ENCODE measurements around the gene WASL.
"Not testable (repeated sequence)": the region's sequence is repeated elsewhere in the genome, so short reads cannot be mapped to it uniquely, and the experiment has no call there.

The WASL gene

DNA sequence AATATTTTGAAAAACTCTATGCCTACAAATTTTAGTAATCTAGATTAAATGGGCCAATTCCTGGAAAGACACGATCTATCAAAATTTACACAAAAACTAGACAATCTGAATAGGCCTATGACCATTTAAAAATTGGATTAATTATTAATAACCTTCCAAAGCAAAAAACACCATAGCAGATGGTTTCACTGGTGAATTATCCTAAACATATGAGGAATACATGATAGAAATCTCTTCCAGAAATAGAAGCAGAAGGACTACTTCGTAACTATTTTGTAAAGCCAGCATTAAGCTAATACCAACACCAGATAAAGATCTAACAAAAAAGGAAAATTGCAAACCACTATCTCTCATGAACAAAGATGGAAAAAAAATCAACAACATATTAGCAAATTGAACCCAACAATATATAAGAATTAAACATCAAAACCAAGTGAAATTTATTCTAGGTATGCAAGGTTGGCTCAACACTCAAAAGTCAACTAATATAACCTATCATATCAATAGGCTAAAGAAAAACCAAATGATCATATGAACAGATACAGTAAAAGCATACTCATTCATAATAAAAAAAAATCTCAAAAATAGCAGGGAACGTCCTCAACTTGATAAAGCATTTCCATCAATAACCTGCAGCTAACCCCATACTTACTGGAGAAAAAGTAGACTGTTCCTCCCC is 16.3 kb downstream of the WASL start:
- no peak for DNase-seq (ENCODE audit: low read depth)

DNA sequence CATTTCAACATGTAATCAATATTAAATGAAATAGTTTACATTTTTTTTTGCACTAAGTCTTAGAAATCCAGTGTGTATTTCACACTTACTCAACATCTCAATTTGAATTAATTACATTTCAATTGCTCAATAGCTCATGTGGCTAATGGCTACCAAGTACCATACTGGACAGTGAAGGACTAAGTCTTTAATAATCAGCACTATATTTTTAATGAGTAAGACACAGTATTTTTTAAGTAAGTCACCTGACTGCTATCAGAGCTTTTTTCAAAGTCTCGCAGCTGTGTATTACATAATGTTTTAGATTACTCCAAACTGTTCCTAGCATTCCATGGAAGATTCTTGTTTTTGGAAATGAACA is 19.6 kb downstream of the WASL start:
- no peak for DNase-seq (ENCODE audit: low read depth)

- DNase-seq (ENCODE audit: low read depth), result no peak
These were observed 21.5 kb downstream of the WASL start for GRCh38 chr7:123727071-123727837.

DNA sequence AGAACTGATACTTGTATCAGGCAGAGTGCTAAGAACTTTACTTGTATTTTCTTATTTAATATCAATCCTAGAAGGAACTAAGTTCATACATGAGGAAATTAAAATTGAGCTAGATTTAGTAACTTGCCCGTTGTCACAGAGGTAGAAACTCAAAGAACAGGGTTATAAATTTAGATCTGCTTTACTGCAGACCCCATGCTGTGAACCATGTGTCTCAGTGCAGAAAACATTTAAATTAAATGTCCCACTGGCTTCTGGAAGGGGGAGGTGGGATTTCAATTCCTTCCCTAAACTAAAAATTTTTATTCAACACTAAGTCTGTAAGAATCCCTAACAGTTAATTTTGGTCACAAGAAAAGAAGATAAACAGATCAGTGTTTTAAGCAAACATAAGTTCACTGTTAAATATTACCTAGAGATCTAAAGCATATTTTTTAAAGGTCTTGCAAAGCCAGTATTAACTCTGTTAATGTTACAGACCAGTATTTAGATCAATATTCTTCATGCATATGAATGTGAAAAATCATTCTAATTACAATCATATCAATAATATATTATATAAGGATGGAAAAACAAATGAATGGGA is 23.1 kb downstream of the WASL start:
- no peak for DNase-seq (ENCODE audit: low read depth)

GRCh38 chr7:123724817-123725253 is 24.0 kb downstream of the WASL start:
- DNase-seq (ENCODE audit: low read depth), result no peak

DNA sequence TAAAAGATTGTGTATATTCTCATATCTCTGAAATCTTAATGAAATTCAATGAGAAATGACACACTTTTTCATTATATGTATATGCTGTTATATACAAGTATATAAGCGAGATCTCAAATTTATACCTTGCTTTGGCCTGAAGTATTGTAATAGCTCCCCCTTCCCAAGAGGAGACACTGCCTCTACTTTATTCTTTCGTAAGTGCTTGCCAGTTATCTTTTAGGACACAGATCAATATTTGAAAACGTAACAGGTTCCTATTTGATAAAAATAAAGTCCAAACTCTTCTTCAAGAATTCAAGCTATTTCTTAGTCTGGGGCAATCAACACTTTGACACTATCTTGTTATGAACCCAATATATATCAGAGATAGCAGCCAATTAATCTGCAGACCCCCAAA is 24.9 kb downstream of the WASL start:
- DNase-seq (ENCODE audit: low read depth), result no peak

DNA sequence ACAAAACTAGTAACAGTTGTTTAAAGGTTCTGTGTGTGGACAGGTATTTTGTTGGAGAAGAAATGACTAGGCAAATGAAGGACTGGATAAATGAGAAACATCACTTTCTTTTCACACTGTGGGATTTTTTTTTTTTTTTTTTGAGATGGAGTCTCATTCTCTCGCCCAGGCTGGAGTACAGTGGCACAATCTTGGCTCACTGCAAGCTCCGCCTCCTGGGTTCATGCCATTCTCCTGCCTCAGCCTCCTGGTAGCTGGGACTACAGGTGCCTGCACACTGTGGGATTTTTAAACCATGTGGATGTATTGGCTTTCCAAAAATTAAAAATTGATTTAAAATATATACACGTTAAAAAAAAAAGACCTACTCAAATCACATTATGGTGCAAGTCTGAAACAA is 28.3 kb downstream of the WASL start:
- not testable (repeated sequence) for DNase-seq (ENCODE audit: low read depth)

DNA sequence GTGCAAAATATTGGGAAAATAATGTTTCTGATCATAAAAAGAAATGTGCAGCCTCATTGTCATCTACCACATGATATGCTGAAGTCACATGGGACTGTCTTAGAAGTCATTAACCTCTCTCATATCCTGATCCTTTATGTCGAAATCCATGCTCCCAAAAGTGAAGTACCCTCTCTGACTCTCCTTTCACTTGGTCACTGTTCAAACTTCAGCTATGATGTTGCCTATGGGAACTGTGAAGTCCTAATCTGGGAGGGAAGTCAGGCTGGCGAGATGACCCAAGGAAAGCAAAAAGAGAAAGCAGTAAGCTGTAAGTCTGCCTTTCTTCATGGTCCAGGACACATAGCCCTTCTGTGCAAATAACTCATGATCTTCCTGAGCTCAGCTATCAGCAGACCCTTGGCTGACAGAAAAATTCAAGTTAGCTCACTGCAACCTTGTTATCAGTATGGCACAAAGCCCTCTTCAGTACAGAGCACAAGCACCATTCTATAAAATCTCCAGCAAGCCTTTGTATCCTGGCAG is 29.5 kb downstream of the WASL start:
- DNase-seq (ENCODE audit: low read depth), result no peak

DNA sequence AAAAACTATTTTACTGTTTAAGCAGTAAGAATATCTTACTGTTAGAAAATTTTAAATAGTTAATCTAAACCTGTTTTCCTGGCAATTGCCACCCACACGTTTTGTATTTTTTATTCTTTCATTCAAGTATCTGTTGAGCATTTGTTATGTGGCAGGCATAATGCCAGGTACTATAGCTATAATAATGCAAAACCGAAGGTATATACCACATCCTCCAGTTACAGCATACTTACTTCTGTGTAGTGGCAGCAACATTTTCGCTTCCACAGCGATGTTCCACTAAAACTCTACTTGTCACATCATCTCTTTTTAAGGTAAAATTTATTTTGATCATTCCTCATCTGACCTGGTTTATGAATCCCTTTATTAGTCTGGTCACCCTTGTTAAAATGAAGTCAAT is 30.0 kb downstream of the WASL start:
- no peak for DNase-seq (ENCODE audit: low read depth)

DNA sequence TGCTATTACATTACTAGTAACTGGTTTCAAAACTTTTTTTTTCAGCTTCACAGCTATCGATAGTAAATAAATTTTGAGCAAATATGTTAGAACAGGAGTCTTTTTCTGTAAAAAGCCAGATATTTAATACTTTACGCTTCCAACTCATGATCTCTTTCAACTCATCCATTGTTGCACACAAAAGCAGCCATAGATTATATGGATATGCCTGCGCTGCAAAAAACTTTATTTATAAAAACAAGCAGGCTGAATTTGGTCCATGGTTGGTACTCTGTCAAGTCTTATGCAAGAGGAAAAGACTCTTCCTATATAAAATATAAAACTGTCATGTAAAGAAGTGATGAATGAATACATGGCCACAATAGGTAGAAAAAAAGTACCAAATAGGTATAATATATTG is 31.1 kb downstream of the WASL start:
- no peak for DNase-seq (ENCODE audit: low read depth)

DNA sequence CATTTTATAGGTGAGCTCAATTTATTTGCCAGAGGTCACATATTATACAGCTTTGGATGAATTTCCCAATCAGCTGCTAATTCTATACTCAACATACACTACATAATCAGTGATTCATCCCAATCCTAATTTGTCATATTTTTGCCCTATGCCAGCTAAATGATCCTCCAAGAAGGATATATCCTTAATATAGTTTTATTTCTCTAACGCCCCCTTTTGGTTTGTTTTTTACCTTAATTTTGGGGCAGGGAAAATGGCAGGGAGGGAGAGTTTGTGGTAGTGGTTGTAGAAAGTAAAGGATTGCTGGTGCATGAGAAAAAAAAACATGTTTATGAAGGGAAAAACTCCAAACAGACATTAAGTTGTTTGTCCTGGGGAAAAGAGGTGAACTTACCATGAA is 31.9 kb downstream of the WASL start:
- no peak for DNase-seq (ENCODE audit: low read depth)

DNA sequence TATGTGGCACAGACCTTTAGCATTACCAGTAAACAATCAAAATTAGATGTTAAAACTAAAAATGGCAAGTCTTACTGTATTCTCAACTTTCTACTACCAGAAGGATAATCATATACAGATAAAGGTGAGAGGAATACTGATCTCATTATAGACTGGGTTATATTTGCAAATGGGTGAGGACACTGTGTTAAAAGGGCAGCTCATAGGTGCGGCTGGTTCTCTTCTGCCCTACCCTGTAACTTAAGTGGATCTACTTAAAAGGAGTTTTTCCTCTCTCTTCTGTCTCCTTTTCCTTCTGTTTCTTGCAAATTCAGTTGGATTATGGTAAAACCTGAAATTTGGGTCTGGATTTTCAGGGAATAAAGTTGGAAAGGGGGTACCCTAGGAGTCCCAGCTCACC is 33.0 kb downstream of the WASL start:
- no peak for DNase-seq (ENCODE audit: low read depth)

DNA sequence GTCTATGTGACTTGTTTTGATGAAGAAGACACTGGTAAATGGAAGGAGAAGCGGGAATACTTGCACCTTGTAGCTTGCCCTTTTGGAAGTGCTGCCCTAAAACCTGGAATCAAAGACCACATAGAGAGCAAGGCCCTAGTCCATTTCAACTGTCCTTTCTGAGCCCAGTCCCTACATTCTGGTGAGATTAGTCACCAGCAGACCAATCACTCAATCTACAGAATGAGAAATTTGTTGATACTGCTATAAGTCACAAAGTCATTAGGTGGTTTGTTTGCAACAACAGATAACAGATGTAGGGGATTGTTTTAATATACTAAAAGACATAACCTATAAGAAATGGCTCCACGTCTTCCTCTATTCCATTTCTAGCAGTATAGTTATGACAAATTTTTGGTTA is 33.6 kb downstream of the WASL start:
- no peak for DNase-seq (ENCODE audit: low read depth)

GRCh38 chr7:123714296-123715080 is 34.3 kb downstream of the WASL start:
- no peak for DNase-seq (ENCODE audit: low read depth)

DNA sequence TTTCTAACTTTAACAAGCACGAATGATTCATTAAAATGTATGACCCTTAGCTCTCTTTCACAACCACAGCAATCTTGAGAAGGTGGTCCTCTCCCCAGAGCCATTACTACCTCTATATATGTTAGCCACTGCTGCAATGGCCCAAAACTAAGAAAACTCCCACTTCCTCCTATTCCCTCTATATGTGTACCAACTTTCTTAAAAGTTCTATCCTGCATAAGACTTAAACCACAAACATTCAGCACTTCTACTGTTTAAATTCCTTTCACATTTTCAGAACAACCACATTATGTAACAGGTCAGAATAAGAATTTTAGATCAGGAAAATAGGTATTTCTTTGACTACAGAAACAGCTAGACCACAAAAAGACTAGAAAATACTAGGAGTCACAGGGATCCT is 36.2 kb downstream of the WASL start:
- DNase-seq (ENCODE audit: low read depth), result no peak

DNA sequence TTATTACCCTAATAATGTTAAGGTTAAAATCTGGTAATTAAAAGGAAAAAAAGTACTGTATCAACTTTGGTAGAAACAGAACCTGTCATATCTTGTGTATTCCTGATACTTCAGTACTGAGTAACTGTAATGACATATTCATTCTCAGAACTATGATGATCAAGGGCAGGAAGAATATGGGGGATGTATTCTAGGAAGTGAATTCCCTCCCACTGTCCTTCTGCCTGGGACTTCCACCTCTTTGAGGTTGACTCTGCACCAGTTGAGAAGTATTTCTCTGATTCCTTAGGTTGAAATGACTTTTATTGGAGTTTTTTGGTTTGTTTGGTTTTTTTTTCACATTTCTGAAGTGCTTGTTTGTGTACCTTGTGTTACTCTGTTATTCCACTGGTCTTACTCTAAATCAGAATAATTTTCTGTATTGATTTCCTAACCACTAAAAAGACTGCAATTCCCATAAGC is 36.9 kb downstream of the WASL start:
- no peak for DNase-seq (ENCODE audit: low read depth)

DNA sequence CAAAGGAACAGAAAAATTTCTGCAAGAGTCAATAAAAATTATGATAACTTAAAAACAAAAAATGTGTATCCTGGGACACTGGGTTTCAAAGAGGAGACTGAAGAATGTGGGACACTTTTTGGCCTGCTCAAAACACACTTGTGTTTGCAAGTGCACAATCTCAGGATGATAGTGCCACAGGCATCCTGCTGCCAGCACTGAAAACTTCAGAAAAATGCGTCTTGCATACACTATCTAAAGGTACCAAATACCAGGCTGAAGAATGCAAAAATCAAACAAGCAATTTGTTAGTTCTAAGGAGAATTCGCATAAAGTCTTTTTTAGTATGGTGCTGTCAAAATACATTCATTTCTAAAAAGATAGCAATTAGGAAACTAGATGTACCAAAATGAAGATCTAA is 38.1 kb downstream of the WASL start:
- DNase-seq (ENCODE audit: low read depth), result no peak

GRCh38 chr7:123709525-123709924 is 39.3 kb downstream of the WASL start:
- DNase-seq (ENCODE audit: low read depth), result no peak

- DNase-seq (ENCODE audit: low read depth), result no peak
These were observed 43.4 kb downstream of the WASL start for GRCh38 chr7:123705211-123705901.

DNA sequence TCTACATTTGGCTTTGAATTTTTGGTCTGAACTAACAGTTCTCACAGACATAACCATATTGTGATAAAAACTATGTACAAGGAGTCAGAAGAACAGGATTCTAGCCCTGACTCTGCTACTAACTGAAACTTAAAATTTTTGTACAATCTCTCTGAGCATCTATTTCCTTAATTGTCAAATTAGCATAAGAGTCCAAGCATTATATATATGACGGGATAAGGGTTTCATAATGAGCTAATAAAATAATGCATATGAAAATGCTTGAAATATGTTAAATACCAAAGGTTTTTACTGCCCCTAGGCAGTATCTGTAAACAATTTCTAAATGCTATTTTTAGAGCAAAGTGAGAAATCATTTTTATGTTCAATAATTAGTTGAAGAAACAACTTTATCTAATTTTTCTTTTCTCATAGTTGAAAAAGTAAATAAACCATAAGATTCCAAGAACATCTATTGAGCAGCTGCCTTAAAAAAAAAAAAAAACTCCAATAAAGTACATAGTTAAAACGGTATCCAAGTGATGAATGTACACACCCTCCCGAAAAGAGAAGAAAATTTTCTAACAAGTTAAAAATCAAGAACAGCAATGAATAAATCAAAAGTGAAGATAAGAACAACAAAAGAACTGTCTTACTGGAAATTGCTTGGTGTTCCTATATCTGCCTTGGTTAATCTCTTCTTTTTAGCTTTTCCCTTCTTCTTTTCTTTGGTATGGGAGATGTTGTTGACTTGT is 52.7 kb downstream of the WASL start:
- DNase-seq (ENCODE audit: low read depth), result no peak

DNA sequence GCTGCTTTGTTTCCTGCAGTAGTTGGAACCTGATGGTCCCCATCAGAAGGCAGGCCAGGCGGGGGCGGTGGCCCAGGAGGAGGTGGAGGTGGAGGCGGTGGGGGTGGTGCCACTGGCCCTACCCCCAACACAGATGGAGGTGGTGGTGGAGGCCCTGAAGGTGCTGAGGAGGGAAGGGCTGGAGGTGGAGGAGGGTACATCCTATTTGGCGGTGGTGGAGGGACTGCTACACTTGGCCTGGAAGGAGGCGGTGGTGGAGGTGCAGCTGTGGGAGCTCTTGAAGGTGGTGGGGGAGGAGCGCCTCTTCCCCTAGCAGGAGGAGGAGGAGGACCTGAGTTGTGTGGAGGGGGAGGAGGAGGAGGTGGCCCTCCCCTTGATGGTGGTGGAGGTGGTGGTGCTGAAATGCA is 56.3 kb downstream of the WASL start:
- no peak for DNase-seq (ENCODE audit: low read depth)

All from activated T-helper 9 cell treated with anti-CD3 and anti-CD28 coated beads, Interleukin-2, amount 50 U/mL, for 16 hours (primary cell).